GM13977 (cell line): ENCODE data around the gene SNX20.

ENCODE experiments used
- DNase-seq: peaks from one replicate; pipeline ENCODE4 v3.0.0; 2012; ENCODE audit warnings: low spot score
- CTCF ChIP-seq: IDR thresholded peaks from 2 replicates; pipeline ENCODE4 v1.5.1; 2012; ENCODE audit warnings: mild to moderate bottlenecking, control low read depth; ENCODE audit not compliant: insufficient read depth; ENCODE audit errors: extremely low read depth, missing control alignments
- in situ Hi-C: fragments of 300-500 bp; cut with MboI; formaldehyde crosslinking; loops from one replicate; pipeline ENCODE4 v1.12.0; 2022; ENCODE audit warnings: low sequenced_read_pairs, low pct_unique_long_range_greater_than_20kb, mixed read lengths, inconsistent platforms; ENCODE audit not compliant: unreplicated experiment

SNX20 gene

GRCh38 chr16:50640391-50640790, 40.7 kb downstream of the SNX20 start:
- no peak for DNase-seq
- no peak for TF ChIP-seq CTCF
- in situ Hi-C loops: no loop called here

- TF ChIP-seq CTCF: no peak
- in situ Hi-C loops: no loop called here
- no peak for DNase-seq
Observed at GRCh38 chr16:50638816-50639670, 42.1 kb downstream of the SNX20 start.

GRCh38 chr16:50637716-50638602, 43.2 kb downstream of the SNX20 start:
- TF ChIP-seq CTCF: no peak
- in situ Hi-C loops: no loop called here
- DNase-seq: no peak

- TF ChIP-seq CTCF: no peak
- in situ Hi-C loops: no loop called here
Observed at GRCh38 chr16:50636753-50637374, 44.2 kb downstream of the SNX20 start.

GRCh38 chr16:50635505-50636392, 45.4 kb downstream of the SNX20 start:
- in situ Hi-C loops: no loop called here
- TF ChIP-seq CTCF: no peak
- DNase-seq: no peak

More at GRCh38 chr16:50636753-50637374, 44.2 kb downstream of the SNX20 start:
- DNase-seq: no peak
